SHP77 treated with DMSO at 0.1 percent for 48 hours (cell line): ENCODE results near the gene RIOK2.

Experiments used
- DNase-seq: peaks from one replicate; lab custom pipeline; 2025; lab: John Stamatoyannopoulos, UW

RIOK2 gene

GRCh38 chr5:97125125-97125683 lies 57.8 kb downstream of the RIOK2 start:
- no peak for DNase-seq

- DNase-seq: no peak
These were observed 58.7 kb downstream of the RIOK2 start for GRCh38 chr5:97124335-97124734.

- DNase-seq: no peak
These were observed 61.2 kb downstream of the RIOK2 start for GRCh38 chr5:97121848-97122247.

- no peak for DNase-seq
These were observed 62.9 kb downstream of the RIOK2 start for GRCh38 chr5:97120195-97120594.

GRCh38 chr5:97119007-97119390 lies 64.0 kb downstream of the RIOK2 start:
- DNase-seq: no peak

- DNase-seq: no peak
These were observed 64.6 kb downstream of the RIOK2 start for GRCh38 chr5:97118261-97119006.

- DNase-seq: no peak
These were observed 67.1 kb downstream of the RIOK2 start for GRCh38 chr5:97115932-97116331.

- DNase-seq: no peak
These were observed 70.8 kb downstream of the RIOK2 start for GRCh38 chr5:97112230-97112629.

GRCh38 chr5:97111616-97112015 lies 71.4 kb downstream of the RIOK2 start:
- DNase-seq: no peak

GRCh38 chr5:97111004-97111403 lies 72.0 kb downstream of the RIOK2 start:
- no peak for DNase-seq
